PC-9 (cell line): ENCODE measurements around the gene UCP3. TPM values are rescaled to one million over a fixed set of nuclear protein-coding genes. Genes with fewer than 3 reads are reported as not detected.

Experiments used
- BruUV-seq: library from RNA; stranded (reverse); fragments of 400-500 nt; replicated peaks from 2 replicates; lab custom pipeline; 2021; lab: Mats Ljungman, UMichigan
- CTCF ChIA-PET: fragments of 300-600 bp; sonication (Branson Sonifier 250); formaldehyde crosslinking; loops from one replicate; lab custom pipeline; 2022; ENCODE audit warnings: antibody characterized with exemption; lab: Charles Lee
- POLR2A ChIA-PET: fragments of 300-600 bp; sonication (Branson Sonifier 250); formaldehyde crosslinking; loops from one replicate; lab custom pipeline; 2022; ENCODE audit warnings: antibody characterized with exemption; ENCODE audit not compliant: unreplicated experiment; lab: Charles Lee
- DNase-seq, 2 experiments: peaks; one replicate each; pipeline versions ENCODE4 v3.0.0 to v3.0.0-alpha.2; 2015 to 2022; ENCODE audit warnings: mixed read lengths in 1 of 2
- H2AFZ ChIP-seq: fragments of 200-600 bp; sonication (generic); 2 replicates; pipeline ENCODE4 v1.8.1; 2017; ENCODE audit warnings: antibody characterized with exemption
- H3F3A ChIP-seq: fragments of 200-600 bp; sonication (generic); 2 replicates; pipeline ENCODE4 v1.8.1; 2017; ENCODE audit warnings: antibody characterized with exemption, mild to moderate bottlenecking, low read depth; ENCODE audit not compliant: insufficient read depth
- H3K27ac ChIP-seq: fragments of 200-600 bp; sonication (generic); 2 replicates; pipeline ENCODE4 v1.6.1; 2016; ENCODE audit warnings: mixed run types
- H3K27me3 ChIP-seq: fragments of 200-600 bp; sonication (generic); 2 replicates; pipeline ENCODE4 v1.6.1; 2016; ENCODE audit warnings: low read depth, mixed run types; ENCODE audit not compliant: insufficient read depth
- H3K36me3 ChIP-seq: fragments of 200-600 bp; sonication (generic); 2 replicates; pipeline ENCODE4 v1.6.1; 2016; ENCODE audit warnings: low read depth, mixed run types
- H3K4me1 ChIP-seq: fragments of 200-600 bp; sonication (generic); replicated peaks from 2 replicates; pipeline ENCODE4 v1.6.1; 2016; ENCODE audit warnings: mixed run types; ENCODE audit not compliant: insufficient read depth
- H3K4me2 ChIP-seq: fragments of 200-600 bp; sonication (generic); 2 replicates; pipeline ENCODE4 v1.6.1; 2017; ENCODE audit warnings: mixed run types
- H3K4me3 ChIP-seq: fragments of 200-600 bp; sonication (generic); 2 replicates; pipeline ENCODE4 v1.6.1; 2016; ENCODE audit warnings: mixed run types
- H3K79me2 ChIP-seq: fragments of 200-600 bp; sonication (generic); 2 replicates; pipeline ENCODE4 v1.6.1; 2017; ENCODE audit warnings: low read depth, mixed run types
- H3K9me2 ChIP-seq: fragments of 200-600 bp; sonication (generic); 2 replicates; pipeline ENCODE4 v1.8.1; 2017; ENCODE audit warnings: mild to moderate bottlenecking; ENCODE audit not compliant: insufficient read depth
- H3K9me3 ChIP-seq: fragments of 200-600 bp; sonication (generic); 2 replicates; pipeline ENCODE4 v1.8.1; 2016; ENCODE audit warnings: low read depth; ENCODE audit not compliant: insufficient read depth
- H4K20me1 ChIP-seq: fragments of 200-600 bp; sonication (generic); 2 replicates; pipeline ENCODE4 v1.8.1; 2017; ENCODE audit not compliant: insufficient read depth
- EZH2 ChIP-seq: fragments of 200-600 bp; sonication (generic); IDR thresholded peaks from 2 replicates; pipeline ENCODE4 v1.8.0; 2017; ENCODE audit warnings: antibody characterized with exemption, low read depth
- intact Hi-C: fragments of 100-400 bp; cut with micrococcal nuclease; formaldehyde crosslinking; loops from one replicate; pipeline ENCODE4 v1.10.0; 2022; ENCODE audit not compliant: unreplicated experiment
- total RNA-seq: library from RNA; stranded (reverse); gene quantifications from 2 replicates; pipeline ENCODE4 v1.2.3, GENCODE V29; 2021
- TF ChIP-seq, protein P1 (sequence below): fragments of 200-600 bp; sonication (generic); conservative IDR thresholded peaks from 2 replicates; pipeline ENCODE4 v1.6.1; 2017; ENCODE audit warnings: mixed run types, antibody characterized with exemption, mild to moderate bottlenecking, moderate library complexity

Gene UCP3
- total RNA-seq, 1 experiment from 2014 or later, result 2.0 TPM

DNA sequence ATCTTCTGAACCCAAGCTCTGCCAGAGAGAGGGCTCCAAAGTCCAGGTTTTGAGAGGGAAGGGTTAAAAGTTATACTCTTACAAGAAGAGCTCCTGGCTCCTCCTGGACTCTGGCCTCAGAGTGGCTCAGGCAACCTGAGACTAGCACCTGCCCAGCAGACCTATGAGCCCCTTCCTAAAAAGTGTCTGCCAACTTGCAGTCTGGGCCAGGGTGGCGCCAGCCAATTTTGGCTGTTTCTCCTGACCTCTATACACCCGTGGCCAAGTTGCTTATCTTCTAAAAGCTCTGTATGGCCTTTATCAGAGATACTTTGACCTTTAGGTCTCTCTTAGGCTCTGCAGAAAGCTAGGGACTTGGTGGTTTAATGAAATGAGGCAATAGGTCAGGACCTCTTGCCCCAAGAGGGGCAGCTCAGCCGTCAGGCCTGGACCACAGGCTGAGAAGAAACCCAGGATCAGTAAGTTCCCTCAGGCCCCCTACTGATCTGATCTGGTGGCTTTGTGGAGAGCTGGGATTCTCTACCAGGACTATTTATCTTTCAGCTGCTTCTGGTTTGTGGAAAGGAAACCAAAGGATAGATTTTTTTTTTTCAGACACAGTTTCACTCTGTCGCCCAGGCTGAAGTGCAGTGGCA lies 10.3 kb upstream of the UCP3 start:
- peaks cover 20% of the 10 kb centered on the region; the same call in 1 of the 2 replicates for H3F3A ChIP-seq
- TF ChIP-seq, protein P1, sequence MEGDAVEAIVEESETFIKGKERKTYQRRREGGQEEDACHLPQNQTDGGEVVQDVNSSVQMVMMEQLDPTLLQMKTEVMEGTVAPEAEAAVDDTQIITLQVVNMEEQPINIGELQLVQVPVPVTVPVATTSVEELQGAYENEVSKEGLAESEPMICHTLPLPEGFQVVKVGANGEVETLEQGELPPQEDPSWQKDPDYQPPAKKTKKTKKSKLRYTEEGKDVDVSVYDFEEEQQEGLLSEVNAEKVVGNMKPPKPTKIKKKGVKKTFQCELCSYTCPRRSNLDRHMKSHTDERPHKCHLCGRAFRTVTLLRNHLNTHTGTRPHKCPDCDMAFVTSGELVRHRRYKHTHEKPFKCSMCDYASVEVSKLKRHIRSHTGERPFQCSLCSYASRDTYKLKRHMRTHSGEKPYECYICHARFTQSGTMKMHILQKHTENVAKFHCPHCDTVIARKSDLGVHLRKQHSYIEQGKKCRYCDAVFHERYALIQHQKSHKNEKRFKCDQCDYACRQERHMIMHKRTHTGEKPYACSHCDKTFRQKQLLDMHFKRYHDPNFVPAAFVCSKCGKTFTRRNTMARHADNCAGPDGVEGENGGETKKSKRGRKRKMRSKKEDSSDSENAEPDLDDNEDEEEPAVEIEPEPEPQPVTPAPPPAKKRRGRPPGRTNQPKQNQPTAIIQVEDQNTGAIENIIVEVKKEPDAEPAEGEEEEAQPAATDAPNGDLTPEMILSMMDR, result no peak
- TF ChIP-seq EZH2, result no peak
- no peaks in the 10 kb centered on the region for H3K9me3 ChIP-seq
- ChIA-PET POLR2A (interaction anchor here (0.6 kb wide), 1 partner anchor 38 kb away, joined by 9 read pairs; no protein-coding TSS in a partner anchor), CTCF (interaction anchor here (0.6 to 0.7 kb wide), 2 partner anchors 53 to 284 kb away, joined by 4 to 7 read pairs; no protein-coding TSS in a partner anchor)
- H3K27me3 ChIP-seq, result no peaks in the 10 kb centered on the region
- intact Hi-C loops, result no loop called here
- peaks cover 31% of the 10 kb centered on the region for H3K4me1 ChIP-seq
- H4K20me1 ChIP-seq, result no peaks in the 10 kb centered on the region
- no peak overlapping the region for H2AFZ ChIP-seq
- 0 out of 2 replicates have a peak, but pooled peaks cover 15% of the 10 kb centered on the region for H3K36me3 ChIP-seq
- no peaks in the 10 kb centered on the region for H3K79me2 ChIP-seq
- no TSS peak for BruUV-seq
- no peaks in the 10 kb centered on the region for H3K9me2 ChIP-seq
- H3K4me3 ChIP-seq, result no peak overlapping the region
- peak overlapping the region; percentile 57 for H3K4me2 ChIP-seq
- no peak for DNase-seq
- H3K27ac ChIP-seq, result peak overlapping the region; percentile 79

DNA sequence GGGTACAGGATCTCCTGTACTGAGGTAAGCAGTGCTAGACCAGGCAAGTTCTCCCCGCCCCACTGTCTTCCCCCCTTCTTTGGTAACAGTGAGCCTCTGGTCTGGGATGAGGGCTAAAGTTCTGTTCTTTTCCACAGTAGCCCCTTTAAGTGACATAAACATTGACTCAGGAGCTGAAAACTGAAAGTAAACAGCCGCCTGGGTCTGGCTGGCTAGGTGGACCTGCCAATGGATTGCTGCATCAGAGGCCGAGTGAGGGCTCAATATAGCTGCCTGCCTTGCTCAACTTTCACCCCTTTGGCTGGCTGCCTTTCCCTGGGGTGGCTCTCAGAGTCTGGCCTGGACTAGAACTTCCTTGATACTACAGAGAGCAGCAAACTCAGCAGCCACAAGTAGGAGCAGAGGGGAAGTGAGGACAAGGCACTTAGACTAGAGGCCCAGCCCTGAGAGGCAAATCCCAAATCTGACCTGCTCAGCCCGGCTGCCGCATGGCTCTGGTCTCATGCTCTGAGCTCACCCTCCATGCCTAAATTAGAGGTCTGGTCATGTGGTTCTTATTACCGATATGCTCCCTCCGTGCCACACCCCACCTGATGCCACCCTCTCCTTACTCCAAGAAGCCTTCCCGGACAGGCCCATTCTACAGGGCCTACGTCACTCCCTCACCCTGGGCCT lies 9.6 kb upstream of the UCP3 start:
- Histone ChIP-seq H3K27ac (peak overlapping the region; percentile 79), H2AFZ (no peak overlapping the region), H3K79me2 (no peaks in the 10 kb centered on the region), H3K4me1 (peaks cover 31% of the 10 kb centered on the region), H3K9me3 (no peaks in the 10 kb centered on the region), H3K4me2 (peak overlapping the region; percentile 57), H3F3A (peaks cover 20% of the 10 kb centered on the region; the same call in 1 of the 2 replicates), H3K27me3 (no peaks in the 10 kb centered on the region), H4K20me1 (no peaks in the 10 kb centered on the region), H3K4me3 (no peak overlapping the region), H3K36me3 (0 out of 2 replicates have a peak, but pooled peaks cover 15% of the 10 kb centered on the region), H3K9me2 (no peaks in the 10 kb centered on the region)
- TF ChIP-seq EZH2, result no peak
- TF ChIP-seq, protein P1, result no peak
- ChIA-PET POLR2A (interaction anchor here (0.5 to 0.6 kb wide), 3 partner anchors 16 to 257 kb away, joined by 4 to 7 read pairs (median 6); partner anchors contain the start of gene RAB6A), CTCF (interaction anchor here (0.6 kb wide), 1 partner anchor 284 kb away, joined by 7 read pairs; no protein-coding TSS in a partner anchor)
- DNase-seq, result peak; percentile 87 to 98
- BruUV-seq, result no TSS peak
- intact Hi-C loops, result no loop called here

DNA sequence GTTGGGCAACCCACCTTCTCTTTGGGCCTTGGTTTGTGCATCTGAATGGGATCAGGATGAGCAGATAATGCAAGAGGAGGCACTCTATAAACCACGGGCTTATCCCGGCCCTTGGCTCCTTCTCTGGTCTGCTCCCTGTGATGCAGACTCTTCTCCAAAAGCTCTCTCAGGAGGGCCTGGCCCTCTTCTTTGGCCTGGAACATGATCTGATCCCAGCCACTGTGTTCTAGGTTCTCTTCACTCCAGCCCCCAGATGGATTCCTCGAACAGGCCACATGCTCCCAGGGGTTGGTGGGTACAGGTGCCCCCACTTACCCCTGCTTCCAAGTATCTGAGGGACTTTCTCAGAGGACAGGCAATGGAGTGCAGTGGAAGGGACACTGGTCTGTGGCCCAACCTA lies 8.7 kb upstream of the UCP3 start:
- H3K4me1 ChIP-seq, result peaks cover 31% of the 10 kb centered on the region
- ChIA-PET POLR2A (no interaction called here), CTCF (no interaction called here)
- BruUV-seq, result no TSS peak
- no peaks in the 10 kb centered on the region for H3K9me3 ChIP-seq
- TF ChIP-seq, protein P1, result no peak
- TF ChIP-seq EZH2, result no peak
- H3K27me3 ChIP-seq, result no peaks in the 10 kb centered on the region
- H3F3A ChIP-seq, result peaks cover 20% of the 10 kb centered on the region; the same call in 1 of the 2 replicates
- intact Hi-C loops, result no loop called here
- H3K9me2 ChIP-seq, result no peaks in the 10 kb centered on the region
- no peak overlapping the region for H2AFZ ChIP-seq
- no peaks in the 10 kb centered on the region for H4K20me1 ChIP-seq
- peak overlapping the region; percentile 79 for H3K27ac ChIP-seq
- no peak overlapping the region for H3K4me3 ChIP-seq
- peak overlapping the region; percentile 57 for H3K4me2 ChIP-seq
- H3K79me2 ChIP-seq, result no peaks in the 10 kb centered on the region
- no peak for DNase-seq
- H3K36me3 ChIP-seq, result 0 out of 2 replicates have a peak, but pooled peaks cover 15% of the 10 kb centered on the region
